Measurements from ENCODE around the gene NBAS. TPM values are rescaled to one million over a fixed set of nuclear protein-coding genes. Genes with fewer than 3 reads are reported as not detected.

Gene NBAS
- polyA plus RNA-seq, 4 donors, result 26.0 to 67.2 (median 33.6) TPM

DNA sequence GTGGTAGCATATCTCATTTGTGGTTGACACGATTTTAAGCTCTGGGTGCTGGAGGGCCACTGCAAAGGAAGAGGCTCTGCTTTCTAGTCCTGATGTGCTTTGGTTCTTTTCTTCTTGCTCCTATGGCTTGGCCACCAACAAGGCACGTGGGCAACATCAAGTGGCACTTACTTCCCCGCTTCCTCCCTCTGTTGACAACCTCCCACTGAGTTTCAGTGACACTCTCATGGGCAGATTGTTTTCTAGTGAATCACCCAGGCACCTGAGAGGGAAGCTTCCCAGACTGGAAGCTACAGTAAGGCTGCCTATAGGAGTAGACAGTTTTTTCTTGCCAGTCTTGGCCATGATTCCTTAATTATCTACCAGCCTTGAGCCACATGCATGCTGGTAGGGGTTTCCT lies 89.0 kb downstream of the NBAS start:
- 81 to 90% (median 87%) methylated on average over 3 of the region's 3 CpGs for WGBS, 3 donors
- no peak overlapping the region for H3K4me3 ChIP-seq (ENCODE audit: low read depth in 1 of 3, low read length in 3 of 3)
- H3K9me3 ChIP-seq (ENCODE audit: control insufficient read depth in 2 of 2, insufficient read depth in 1 of 2, low read depth in 1 of 2, low read length in 1 of 2), result no peaks in the 10 kb centered on the region
- no peaks in the 10 kb centered on the region for H3K27me3 ChIP-seq (ENCODE audit: control insufficient read depth in 3 of 3, insufficient read depth in 3 of 3, low read length in 3 of 3)
- peaks cover 7 to 20% (median 20%) of the 10 kb centered on the region in 3 donors for H3K36me3 ChIP-seq (ENCODE audit: control insufficient read depth in 3 of 3, insufficient read depth in 2 of 3, low read depth in 1 of 3, low read length in 3 of 3)
- peaks cover 0 to 10% (median 0%) of the 10 kb centered on the region in 3 donors for H3K4me1 ChIP-seq (ENCODE audit: control insufficient read depth in 3 of 3, insufficient read depth in 2 of 3, low read depth in 1 of 3, low read length in 2 of 3)
- FAIRE-seq (no peak), DNase-seq (no peak)
- peak overlapping the region in 1 of 3 donors; percentile 52 for H3K27ac ChIP-seq (ENCODE audit: low read depth in 1 of 3, low read length in 2 of 3)

DNA sequence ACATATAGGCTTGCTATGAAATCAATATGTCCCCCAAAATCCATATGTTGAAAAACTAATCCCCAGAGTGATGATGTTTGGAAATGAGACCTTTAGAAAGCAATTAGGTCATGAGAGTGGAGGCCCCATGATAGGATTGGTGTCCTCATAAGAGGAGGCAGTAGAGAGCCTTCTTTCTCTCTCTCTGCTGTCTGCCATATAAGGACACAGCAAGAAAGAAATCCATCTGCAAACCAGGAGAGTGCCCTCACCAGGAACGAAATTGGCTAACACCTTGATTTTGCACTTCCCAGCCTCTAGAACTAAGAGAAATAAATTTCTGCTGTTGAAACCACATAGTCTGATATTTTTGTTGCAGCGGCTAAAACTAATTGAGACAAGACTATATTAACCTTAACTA lies 89.5 kb downstream of the NBAS start:
- no peak for DNase-seq
- FAIRE-seq, result no peak
- H3K4me3 ChIP-seq (ENCODE audit: low read depth in 1 of 3, low read length in 3 of 3), result no peak overlapping the region
- no peaks in the 10 kb centered on the region for H3K9me3 ChIP-seq (ENCODE audit: control insufficient read depth in 2 of 2, insufficient read depth in 1 of 2, low read depth in 1 of 2, low read length in 1 of 2)
- peaks cover 7 to 21% (median 20%) of the 10 kb centered on the region in 3 donors for H3K36me3 ChIP-seq (ENCODE audit: control insufficient read depth in 3 of 3, insufficient read depth in 2 of 3, low read depth in 1 of 3, low read length in 3 of 3)
- no peak overlapping the region for H3K27ac ChIP-seq (ENCODE audit: low read depth in 1 of 3, low read length in 2 of 3)
- 95 to 96% (median 95%) methylated on average over 2 of the region's 2 CpGs for WGBS, 3 donors
- H3K4me1 ChIP-seq (ENCODE audit: control insufficient read depth in 3 of 3, insufficient read depth in 2 of 3, low read depth in 1 of 3, low read length in 2 of 3), result peaks cover 0 to 10% (median 0%) of the 10 kb centered on the region in 3 donors
- H3K27me3 ChIP-seq (ENCODE audit: control insufficient read depth in 3 of 3, insufficient read depth in 3 of 3, low read length in 3 of 3), result no peaks in the 10 kb centered on the region

DNA sequence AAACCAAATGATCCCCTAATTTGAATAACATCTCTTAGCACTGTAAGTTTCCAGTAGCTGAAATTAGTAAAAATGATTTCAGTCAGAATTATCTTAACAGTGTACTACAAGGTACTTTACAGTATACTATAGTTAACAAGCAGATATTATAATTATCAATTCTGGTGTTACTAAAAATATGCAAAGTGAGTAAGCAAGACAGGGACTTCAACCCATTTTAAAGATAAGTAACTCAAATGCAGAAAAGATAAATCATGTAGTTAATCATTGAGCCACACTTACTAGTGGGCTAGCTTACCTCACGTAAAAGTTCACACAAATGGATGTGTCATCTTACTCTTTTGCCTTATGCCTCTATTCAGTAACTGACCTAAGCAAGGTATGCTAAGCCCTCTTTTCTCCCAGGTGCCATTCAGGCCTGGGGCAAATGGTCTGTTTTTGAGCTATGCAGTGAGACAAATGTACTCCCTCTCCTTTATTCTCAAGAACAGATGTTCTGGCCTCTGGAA lies 101.0 kb downstream of the NBAS start:
- Histone ChIP-seq H3K4me1 (ENCODE audit: control insufficient read depth in 3 of 3, insufficient read depth in 2 of 3, low read depth in 1 of 3, low read length in 2 of 3) (peaks cover 2 to 11% (median 4%) of the 10 kb centered on the region in 3 donors), H3K27ac (ENCODE audit: low read depth in 1 of 3, low read length in 2 of 3) (no peak overlapping the region), H3K36me3 (ENCODE audit: control insufficient read depth in 3 of 3, insufficient read depth in 2 of 3, low read depth in 1 of 3, low read length in 3 of 3) (peaks cover 4 to 15% (median 5%) of the 10 kb centered on the region in 3 donors), H3K9me3 (ENCODE audit: control insufficient read depth in 2 of 2, insufficient read depth in 1 of 2, low read depth in 1 of 2, low read length in 1 of 2) (no peaks in the 10 kb centered on the region), H3K27me3 (ENCODE audit: control insufficient read depth in 3 of 3, insufficient read depth in 3 of 3, low read length in 3 of 3) (no peaks in the 10 kb centered on the region), H3K4me3 (ENCODE audit: low read depth in 1 of 3, low read length in 3 of 3) (no peak overlapping the region)
- DNase-seq, result peak in 1 of 2 donors; percentile 20
- WGBS, 3 donors, result 62 to 90% (median 76%) methylated on average over 1 of the region's 1 CpG
- FAIRE-seq, result no peak

DNA sequence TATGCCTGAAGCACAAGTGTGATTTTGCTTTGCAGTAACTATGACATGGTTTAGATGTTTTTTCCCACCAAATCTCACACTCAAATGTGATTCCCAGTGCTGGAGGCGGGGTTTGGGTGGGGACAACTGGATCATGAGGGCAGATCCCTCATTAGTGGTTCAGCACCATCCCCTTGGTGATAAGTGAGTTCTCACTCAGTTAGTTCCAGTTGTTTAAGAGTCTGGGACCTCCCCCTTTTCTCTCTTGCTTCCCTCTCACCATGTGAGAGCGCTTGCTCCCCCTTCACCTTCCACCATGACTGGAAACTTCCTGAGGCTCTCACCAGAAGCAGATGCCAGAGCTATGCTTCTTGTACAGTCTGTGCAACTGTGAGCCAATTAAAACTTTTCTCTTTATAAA lies 102.9 kb downstream of the NBAS start:
- no peak overlapping the region for H3K4me3 ChIP-seq (ENCODE audit: low read depth in 1 of 3, low read length in 3 of 3)
- DNase-seq (peak in 1 of 2 donors; percentile 8), FAIRE-seq (no peak)
- H3K9me3 ChIP-seq (ENCODE audit: control insufficient read depth in 2 of 2, insufficient read depth in 1 of 2, low read depth in 1 of 2, low read length in 1 of 2), result no peaks in the 10 kb centered on the region
- peaks cover 2 to 11% (median 4%) of the 10 kb centered on the region in 3 donors for H3K4me1 ChIP-seq (ENCODE audit: control insufficient read depth in 3 of 3, insufficient read depth in 2 of 3, low read depth in 1 of 3, low read length in 2 of 3)
- no peaks in the 10 kb centered on the region for H3K27me3 ChIP-seq (ENCODE audit: control insufficient read depth in 3 of 3, insufficient read depth in 3 of 3, low read length in 3 of 3)
- H3K36me3 ChIP-seq (ENCODE audit: control insufficient read depth in 3 of 3, insufficient read depth in 2 of 3, low read depth in 1 of 3, low read length in 3 of 3), result peaks cover 0 to 15% (median 2%) of the 10 kb centered on the region in 3 donors
- 98 to 100% (median 100%) methylated on average over 2 of the region's 2 CpGs for WGBS, 3 donors
- peak overlapping the region in 1 of 3 donors; percentile 41 for H3K27ac ChIP-seq (ENCODE audit: low read depth in 1 of 3, low read length in 2 of 3)

DNA sequence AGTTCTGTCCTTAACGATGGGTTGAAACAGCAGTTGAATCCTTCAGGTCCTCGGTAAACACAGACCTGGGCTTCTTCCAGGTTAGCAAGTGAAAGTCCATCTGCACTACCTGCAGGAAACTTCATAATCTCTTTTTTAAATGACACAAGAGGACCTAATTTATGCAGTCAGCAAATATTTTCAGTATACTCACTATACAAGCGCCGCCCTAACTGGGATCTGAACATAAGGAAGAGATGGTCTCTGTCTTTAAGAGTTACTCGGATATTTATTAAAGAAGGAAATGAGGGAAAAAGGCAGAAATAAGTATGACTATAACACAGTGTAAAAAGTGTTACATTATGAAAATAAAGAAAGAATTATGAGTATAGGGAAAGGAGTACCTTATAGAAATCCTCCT lies 103.3 kb downstream of the NBAS start:
- H3K4me3 ChIP-seq (ENCODE audit: low read depth in 1 of 3, low read length in 3 of 3), result no peak overlapping the region
- H3K27ac ChIP-seq (ENCODE audit: low read depth in 1 of 3, low read length in 2 of 3), result no peak overlapping the region
- no peak for FAIRE-seq
- H3K36me3 ChIP-seq (ENCODE audit: control insufficient read depth in 3 of 3, insufficient read depth in 2 of 3, low read depth in 1 of 3, low read length in 3 of 3), result peaks cover 0 to 13% (median 2%) of the 10 kb centered on the region in 3 donors
- H3K9me3 ChIP-seq (ENCODE audit: control insufficient read depth in 2 of 2, insufficient read depth in 1 of 2, low read depth in 1 of 2, low read length in 1 of 2), result no peaks in the 10 kb centered on the region
- H3K4me1 ChIP-seq (ENCODE audit: control insufficient read depth in 3 of 3, insufficient read depth in 2 of 3, low read depth in 1 of 3, low read length in 2 of 3), result peaks cover 2 to 11% (median 4%) of the 10 kb centered on the region in 3 donors
- peak in 1 of 2 donors; percentile 33 for DNase-seq
- no peaks in the 10 kb centered on the region for H3K27me3 ChIP-seq (ENCODE audit: control insufficient read depth in 3 of 3, insufficient read depth in 3 of 3, low read length in 3 of 3)
- WGBS, 3 donors, result 36 to 78% (median 55%) methylated on average over 5 of the region's 5 CpGs

DNA sequence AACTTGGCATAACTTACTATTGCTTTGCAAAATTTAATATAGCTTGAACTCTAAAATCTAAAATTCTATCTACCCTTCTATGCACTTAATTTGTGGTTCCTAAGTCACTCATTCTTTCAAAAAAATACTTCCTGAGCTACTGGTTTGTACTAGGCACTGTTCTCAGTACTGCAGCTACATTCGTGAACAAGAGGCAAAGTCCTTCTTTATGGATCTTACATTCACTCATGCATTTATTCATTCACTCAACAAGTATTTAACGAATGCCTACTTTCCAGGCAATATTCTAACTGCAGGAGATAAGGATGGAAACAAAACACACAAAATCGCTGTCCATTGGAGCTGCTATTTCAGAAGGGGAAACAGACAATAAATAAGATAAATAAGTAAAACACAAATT lies 104.8 kb downstream of the NBAS start:
- Histone ChIP-seq H3K4me3 (ENCODE audit: low read depth in 1 of 3, low read length in 3 of 3) (no peak overlapping the region), H3K27me3 (ENCODE audit: control insufficient read depth in 3 of 3, insufficient read depth in 3 of 3, low read length in 3 of 3) (no peaks in the 10 kb centered on the region), H3K4me1 (ENCODE audit: control insufficient read depth in 3 of 3, insufficient read depth in 2 of 3, low read depth in 1 of 3, low read length in 2 of 3) (peaks cover 2 to 11% (median 4%) of the 10 kb centered on the region in 3 donors), H3K36me3 (ENCODE audit: control insufficient read depth in 3 of 3, insufficient read depth in 2 of 3, low read depth in 1 of 3, low read length in 3 of 3) (peaks cover 0 to 12% (median 2%) of the 10 kb centered on the region in 3 donors), H3K27ac (ENCODE audit: low read depth in 1 of 3, low read length in 2 of 3) (no peak overlapping the region), H3K9me3 (ENCODE audit: control insufficient read depth in 2 of 2, insufficient read depth in 1 of 2, low read depth in 1 of 2, low read length in 1 of 2) (no peaks in the 10 kb centered on the region)
- 19 to 66% (median 32%) methylated on average over 3 of the region's 3 CpGs for WGBS, 3 donors
- FAIRE-seq (no peak), DNase-seq (peak; percentile 30 to 70)

DNA sequence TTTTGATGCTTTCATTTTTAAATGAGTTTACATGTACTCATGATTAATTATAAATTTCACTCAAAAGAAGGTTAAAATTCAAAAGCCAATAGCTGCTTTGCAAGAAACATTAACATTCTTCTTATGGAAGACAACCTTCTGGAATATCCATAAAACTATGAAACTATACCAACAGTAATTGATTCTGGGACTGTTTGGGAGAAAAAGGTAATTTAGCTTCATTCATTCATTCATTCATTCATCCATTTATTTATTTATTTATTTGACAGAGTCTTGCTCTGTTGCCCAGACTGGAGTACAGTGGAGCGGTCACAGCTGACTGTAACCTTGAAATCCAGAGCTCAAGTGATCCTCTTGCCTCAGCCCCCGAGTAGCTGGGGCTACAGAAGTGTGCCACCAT lies 110.3 kb downstream of the NBAS start:
- no peak for DNase-seq
- 98 to 100% (median 99%) methylated on average over 2 of the region's 2 CpGs for WGBS, 3 donors
- Histone ChIP-seq H3K27ac (ENCODE audit: low read depth in 1 of 3, low read length in 2 of 3) (no peak overlapping the region), H3K4me3 (ENCODE audit: low read depth in 1 of 3, low read length in 3 of 3) (no peak overlapping the region), H3K9me3 (ENCODE audit: control insufficient read depth in 2 of 2, insufficient read depth in 1 of 2, low read depth in 1 of 2, low read length in 1 of 2) (no peaks in the 10 kb centered on the region), H3K27me3 (ENCODE audit: control insufficient read depth in 3 of 3, insufficient read depth in 3 of 3, low read length in 3 of 3) (no peaks in the 10 kb centered on the region), H3K4me1 (ENCODE audit: control insufficient read depth in 3 of 3, insufficient read depth in 2 of 3, low read depth in 1 of 3, low read length in 2 of 3) (no peaks in the 10 kb centered on the region), H3K36me3 (ENCODE audit: control insufficient read depth in 3 of 3, insufficient read depth in 2 of 3, low read depth in 1 of 3, low read length in 3 of 3) (peaks cover 0 to 7% (median 3%) of the 10 kb centered on the region in 3 donors)
- peak; percentile 26 for FAIRE-seq

DNA sequence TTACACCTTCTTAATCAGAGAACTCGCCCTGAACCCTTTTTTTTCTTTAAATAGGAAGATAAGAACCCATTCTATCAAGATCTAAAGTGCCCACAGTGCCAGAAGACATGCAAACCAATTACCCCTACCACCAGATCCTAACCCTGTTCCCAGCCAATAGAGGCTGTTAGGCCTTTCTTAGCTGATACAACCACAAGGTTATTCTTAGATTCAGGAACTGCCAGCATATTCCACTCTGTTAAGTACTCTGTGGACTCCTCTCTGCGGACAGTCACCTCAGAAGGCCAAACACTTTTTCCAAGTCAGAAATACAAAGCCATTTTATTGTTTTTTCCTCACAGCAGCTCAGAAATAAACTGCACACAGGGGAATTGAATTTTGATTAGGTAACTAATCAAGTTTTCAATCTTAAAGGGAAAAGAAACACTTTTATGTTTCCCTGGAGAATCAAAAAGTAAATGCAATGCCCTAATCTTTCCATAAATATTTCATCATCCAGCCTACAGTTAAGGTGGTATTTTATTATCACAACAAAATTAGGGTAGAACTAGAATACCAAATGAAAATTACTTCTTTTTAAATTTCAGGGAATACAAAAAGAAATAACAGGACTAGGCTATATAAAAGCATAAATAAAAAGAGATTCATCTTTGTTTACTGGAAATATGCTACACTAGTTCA lies 111.4 kb downstream of the NBAS start:
- Histone ChIP-seq H3K27me3 (ENCODE audit: control insufficient read depth in 3 of 3, insufficient read depth in 3 of 3, low read length in 3 of 3) (no peaks in the 10 kb centered on the region), H3K4me1 (ENCODE audit: control insufficient read depth in 3 of 3, insufficient read depth in 2 of 3, low read depth in 1 of 3, low read length in 2 of 3) (no peaks in the 10 kb centered on the region), H3K9me3 (ENCODE audit: control insufficient read depth in 2 of 2, insufficient read depth in 1 of 2, low read depth in 1 of 2, low read length in 1 of 2) (no peaks in the 10 kb centered on the region), H3K36me3 (ENCODE audit: control insufficient read depth in 3 of 3, insufficient read depth in 2 of 3, low read depth in 1 of 3, low read length in 3 of 3) (peaks cover 0 to 7% (median 3%) of the 10 kb centered on the region in 3 donors), H3K27ac (ENCODE audit: low read depth in 1 of 3, low read length in 2 of 3) (no peak overlapping the region), H3K4me3 (ENCODE audit: low read depth in 1 of 3, low read length in 3 of 3) (no peak overlapping the region)
- FAIRE-seq (no peak), DNase-seq (no peak)
- WGBS, 3 donors, result 56 to 76% (median 69%) methylated on average over 2 of the region's 2 CpGs
